Middle frontal gyrus (tissue), 1 donor: ENCODE measurements around the gene ZNF341.
"Not testable (repeated sequence)": the region's sequence is repeated elsewhere in the genome, so short reads cannot be mapped to it uniquely, and the experiment has no call there.

ENCODE experiments used
- DNase-seq: peaks from one replicate; pipeline ENCODE4 v3.0.0-alpha.2; 2015; ENCODE audit warnings: low spot score; ENCODE audit errors: extremely low spot score

The ZNF341 gene

GRCh38 chr20:33731693-33732165 is at the start of gene ZNF341:
ZNF341 (plus strand) TSS chr20:33731996; CDS start chr20:33732022, 26 bp downstream.
- peak; percentile 74 for DNase-seq

GRCh38 chr20:33684533-33685327 is 47.1 kb upstream of the ZNF341 start:
- DNase-seq = no peak

DNA sequence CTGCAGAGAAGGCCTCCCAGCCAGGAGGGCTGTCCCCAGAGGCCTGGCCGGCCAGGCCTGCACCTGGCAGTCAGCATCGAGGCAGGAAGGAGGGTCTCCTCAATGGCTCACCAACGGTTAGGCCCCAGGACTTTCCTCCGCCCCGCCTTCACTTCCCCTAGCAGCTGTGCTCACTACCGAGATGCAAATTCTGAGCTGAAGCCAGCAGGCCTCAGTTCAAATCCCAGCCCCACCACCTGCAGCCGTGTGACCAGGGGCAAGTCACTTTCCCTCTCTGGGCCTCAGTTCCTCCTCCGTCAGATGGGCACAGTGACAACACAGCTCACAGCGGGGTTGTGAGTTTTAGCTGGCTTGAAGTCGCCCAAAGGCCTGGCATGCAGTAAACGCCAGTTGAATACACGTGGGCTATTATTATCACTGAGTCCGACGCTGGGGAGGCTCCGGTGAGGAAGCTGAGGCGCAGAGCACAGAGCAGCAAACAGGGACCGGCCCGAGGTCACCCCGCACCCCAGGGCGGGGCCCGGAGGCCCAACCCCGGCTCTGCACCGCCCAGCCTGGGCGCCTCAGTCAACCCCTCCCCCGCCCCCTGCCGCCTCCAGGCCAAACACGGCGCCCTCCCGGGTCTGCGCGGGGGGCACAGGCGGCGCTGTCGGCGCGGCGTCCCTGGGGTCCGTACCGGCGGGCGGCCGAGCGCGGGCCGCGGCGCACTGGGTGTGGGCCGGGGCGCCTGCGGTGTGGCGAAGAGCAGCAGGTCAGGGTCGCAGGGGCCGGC is 46.3 kb upstream of the ZNF341 start:
- DNase-seq = no peak

GRCh38 chr20:33686100-33686983 is 45.5 kb upstream of the ZNF341 start, which contains the start of gene E2F1:
E2F1 (minus strand) TSS chr20:33686385; CDS start chr20:33686264, 121 bp downstream.
- peak; percentile 93 for DNase-seq

GRCh38 chr20:33686984-33687366 is 44.8 kb upstream of the ZNF341 start:
- no peak for DNase-seq

DNA sequence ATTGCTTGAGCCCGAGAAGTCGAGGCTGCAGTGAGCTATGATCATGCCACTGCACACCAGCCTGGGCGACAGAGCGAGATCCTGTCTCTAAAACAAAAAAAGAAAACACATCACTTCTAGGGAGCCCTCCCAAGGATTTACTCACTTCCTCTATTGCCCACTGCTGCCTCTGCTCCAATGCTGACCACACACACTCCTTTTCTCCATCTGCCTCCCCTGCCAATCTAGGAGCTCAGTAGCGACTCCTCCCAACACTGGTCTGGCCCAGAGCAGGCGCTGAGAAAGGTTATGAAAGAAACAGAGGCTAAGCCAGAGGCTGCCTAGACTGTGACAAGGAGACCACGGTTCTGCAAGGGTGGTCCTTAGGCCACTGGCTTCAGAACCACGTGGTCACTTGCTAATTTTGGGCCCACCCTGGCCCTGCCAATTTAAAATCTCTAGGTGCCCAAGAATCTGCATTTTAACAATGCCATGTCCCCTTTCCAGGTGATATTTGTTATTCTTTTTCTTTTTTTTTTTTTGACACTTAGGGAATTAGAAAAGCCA is 44.4 kb upstream of the ZNF341 start:
- DNase-seq = no peak

- DNase-seq = no peak
These were observed 43.5 kb upstream of the ZNF341 start for GRCh38 chr20:33687993-33688937.

GRCh38 chr20:33688938-33689424 is 42.8 kb upstream of the ZNF341 start:
- no peak for DNase-seq

GRCh38 chr20:33689493-33689892 is 42.3 kb upstream of the ZNF341 start:
- DNase-seq = no peak

DNA sequence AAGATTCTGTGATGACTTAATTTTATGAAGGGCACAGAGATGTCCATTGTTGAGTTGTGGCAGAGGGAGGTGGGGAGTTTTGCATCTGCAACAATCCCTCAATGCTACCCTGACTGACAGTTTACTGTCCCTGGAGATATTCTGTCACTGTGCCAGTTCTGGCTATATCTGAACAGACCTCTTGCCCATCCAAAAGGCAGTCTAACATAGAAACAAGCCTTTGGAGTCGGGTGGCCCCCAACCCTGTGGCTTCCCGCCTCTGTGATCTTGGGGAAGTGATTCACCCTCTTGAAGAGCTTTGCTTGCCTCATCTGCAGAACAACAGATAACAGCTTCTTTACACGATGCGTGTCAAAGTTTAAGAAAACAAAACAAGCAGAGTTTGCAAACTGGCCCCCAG is 41.8 kb upstream of the ZNF341 start:
- no peak for DNase-seq

- no peak for DNase-seq
These were observed 38.5 kb upstream of the ZNF341 start for GRCh38 chr20:33693289-33693688.

DNA sequence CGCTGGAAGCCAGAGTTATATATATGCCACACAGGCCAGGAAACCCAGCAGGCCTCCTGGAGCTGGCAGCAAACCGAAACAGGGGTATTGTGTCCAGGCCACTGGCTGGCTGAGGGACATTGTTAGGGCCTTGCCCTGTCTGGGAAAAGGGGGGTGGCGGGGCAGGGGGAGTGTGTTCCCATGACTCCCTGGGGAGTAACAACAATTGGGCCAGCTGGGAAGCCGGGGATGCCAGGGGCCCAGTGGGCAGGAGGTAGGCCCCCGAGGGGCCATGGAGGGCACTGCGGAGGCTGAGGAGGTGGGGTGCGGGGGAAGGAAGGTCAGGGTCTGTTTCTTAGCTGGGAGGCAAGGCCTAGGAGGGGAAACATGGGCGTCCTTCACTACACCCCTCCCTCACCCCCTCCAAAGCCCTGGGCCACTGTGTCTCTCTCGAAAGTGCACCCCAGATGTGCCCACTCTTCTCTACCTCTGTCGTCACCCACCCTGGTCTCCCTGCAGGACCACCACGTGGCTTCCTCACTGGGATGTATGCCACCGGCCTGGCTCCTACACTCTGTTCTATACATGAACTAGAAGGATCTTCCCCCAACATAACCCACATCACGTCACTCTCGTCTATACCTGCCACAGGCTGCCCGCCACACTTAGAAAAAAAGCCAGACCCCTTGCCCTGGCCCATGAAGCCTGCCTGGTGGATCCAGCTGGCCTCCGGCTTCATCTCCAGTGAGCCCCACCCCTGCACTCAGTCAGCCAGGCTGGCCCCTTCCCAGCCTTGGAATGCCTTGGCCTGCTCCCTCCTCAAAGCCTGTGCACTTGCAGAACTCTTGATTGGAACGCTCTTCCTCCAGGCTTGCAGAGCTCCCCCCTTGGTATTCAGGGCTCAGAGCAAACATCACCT is 37.8 kb upstream of the ZNF341 start:
- DNase-seq = peak; percentile 53

DNA sequence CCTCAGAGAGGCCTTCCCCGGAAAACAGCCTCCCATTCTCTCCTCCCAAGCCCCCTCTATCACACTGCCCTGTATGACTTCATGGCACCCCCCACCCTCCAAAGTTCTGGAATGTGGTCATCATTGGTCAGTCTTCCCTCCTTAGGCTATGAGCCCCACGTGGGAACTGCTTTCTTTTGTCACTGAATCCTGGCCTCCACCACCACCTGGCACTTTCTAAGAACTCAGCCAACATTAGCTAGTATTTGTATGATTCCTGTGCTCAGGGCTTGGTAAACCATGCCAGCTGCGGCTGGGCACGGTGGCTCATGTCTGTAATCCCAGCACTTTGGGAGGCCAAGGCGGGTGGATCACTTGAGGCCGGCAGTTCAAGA is 37.2 kb upstream of the ZNF341 start:
- no peak for DNase-seq

DNA sequence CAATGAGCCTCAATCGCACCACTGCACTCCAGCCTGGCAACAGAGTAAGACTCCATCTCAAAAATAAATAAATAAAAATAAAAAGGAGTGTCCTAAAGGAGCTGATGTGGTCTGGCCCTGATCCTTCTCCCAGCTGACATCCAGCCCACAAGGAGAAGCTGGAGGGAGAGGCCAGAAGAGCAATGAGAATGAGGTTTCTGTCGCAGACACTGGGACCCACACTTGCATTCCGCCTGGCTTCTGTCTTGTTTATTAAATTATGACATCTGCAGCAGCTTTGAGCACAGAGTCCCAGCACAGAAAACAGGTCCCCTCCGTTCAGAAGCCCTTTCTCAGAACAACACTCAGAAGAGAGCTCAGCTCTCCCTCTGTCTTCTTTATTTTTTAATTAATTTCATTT is 35.3 kb upstream of the ZNF341 start:
- no peak for DNase-seq

GRCh38 chr20:33697129-33697528 is 34.7 kb upstream of the ZNF341 start:
- DNase-seq = peak; percentile 65

GRCh38 chr20:33698966-33699365 is 32.8 kb upstream of the ZNF341 start:
- DNase-seq = not testable (repeated sequence)

- not testable (repeated sequence) for DNase-seq
These were observed 30.9 kb upstream of the ZNF341 start for GRCh38 chr20:33700696-33701441.
